Measurements from ENCODE around the gene USP31. TPM values are rescaled to one million over a fixed set of nuclear protein-coding genes. Genes with fewer than 3 reads are reported as not detected.

The USP31 gene
- total RNA-seq, 1 donor from 2014 or later = 8.9 TPM

DNA sequence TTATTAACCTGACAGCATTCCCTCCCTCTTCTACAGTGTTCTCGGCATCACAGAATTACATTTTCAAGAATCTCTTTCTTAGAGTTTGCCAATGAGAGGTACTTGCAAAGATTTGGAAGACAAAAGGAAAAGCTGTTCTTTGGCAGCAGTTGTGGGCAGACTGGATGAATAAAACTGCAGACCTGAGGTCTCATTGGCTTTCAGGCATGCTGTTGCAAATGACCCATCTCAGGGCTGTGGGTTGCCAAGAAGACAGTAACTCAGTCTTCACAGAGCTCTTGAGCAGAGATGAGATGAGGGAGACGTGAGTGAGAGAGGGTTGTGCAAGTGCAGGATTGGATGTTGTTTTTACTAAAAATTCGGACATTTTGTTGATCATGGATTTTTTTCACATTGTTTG lies 11.3 kb upstream of the USP31 start:
- Histone ChIP-seq H3K9ac (ENCODE audit: low read depth in 1 of 3, low read length in 3 of 3) (no peak overlapping the region), H3K27ac (ENCODE audit: low read depth, low read length) (no peak overlapping the region), H3K9me3 (ENCODE audit: control insufficient read depth in 3 of 3, low read length in 3 of 3) (no peaks in the 10 kb centered on the region), H3K4me3 (ENCODE audit: low read length in 3 of 3) (no peak overlapping the region), H3K36me3 (ENCODE audit: control insufficient read depth in 3 of 3, insufficient read depth in 3 of 3, low read length in 3 of 3) (no peaks in the 10 kb centered on the region), H3K4me1 (ENCODE audit: control insufficient read depth in 3 of 3, insufficient read depth in 3 of 3, low read length in 3 of 3) (no peaks in the 10 kb centered on the region), H3K27me3 (ENCODE audit: control insufficient read depth in 3 of 3, insufficient read depth in 3 of 3, low read length in 3 of 3) (peaks cover 0 to 1% (median 0%) of the 10 kb centered on the region in 3 donors)

DNA sequence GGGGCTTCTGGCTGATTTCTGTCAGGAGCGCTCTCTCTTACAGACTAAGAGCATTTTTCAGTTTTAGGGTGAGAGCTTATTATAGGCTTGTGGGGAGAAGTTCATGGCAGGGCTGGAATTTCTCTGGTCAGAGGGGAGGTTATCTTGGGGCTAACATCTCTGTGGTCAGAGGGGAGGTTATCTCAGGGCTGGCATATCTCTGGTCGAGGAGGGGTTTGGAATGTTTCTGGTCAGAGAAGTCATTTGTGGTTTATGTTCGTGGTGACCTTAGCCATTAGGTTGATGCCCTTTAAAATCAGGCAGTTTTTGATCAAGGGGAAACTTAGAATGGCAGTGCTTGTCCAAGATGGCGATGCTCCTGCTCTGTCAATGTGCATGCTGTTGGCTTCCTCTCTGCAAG lies 10.8 kb upstream of the USP31 start:
- no peak overlapping the region for H3K9ac ChIP-seq (ENCODE audit: low read depth in 1 of 3, low read length in 3 of 3)
- H3K4me3 ChIP-seq (ENCODE audit: low read length in 3 of 3) = no peak overlapping the region
- H3K4me1 ChIP-seq (ENCODE audit: control insufficient read depth in 3 of 3, insufficient read depth in 3 of 3, low read length in 3 of 3) = no peaks in the 10 kb centered on the region
- no peaks in the 10 kb centered on the region for H3K9me3 ChIP-seq (ENCODE audit: control insufficient read depth in 3 of 3, low read length in 3 of 3)
- H3K36me3 ChIP-seq (ENCODE audit: control insufficient read depth in 3 of 3, insufficient read depth in 3 of 3, low read length in 3 of 3) = no peaks in the 10 kb centered on the region
- peaks cover 0 to 3% (median 0%) of the 10 kb centered on the region in 3 donors for H3K27me3 ChIP-seq (ENCODE audit: control insufficient read depth in 3 of 3, insufficient read depth in 3 of 3, low read length in 3 of 3)
- H3K27ac ChIP-seq (ENCODE audit: low read depth, low read length) = no peak overlapping the region

DNA sequence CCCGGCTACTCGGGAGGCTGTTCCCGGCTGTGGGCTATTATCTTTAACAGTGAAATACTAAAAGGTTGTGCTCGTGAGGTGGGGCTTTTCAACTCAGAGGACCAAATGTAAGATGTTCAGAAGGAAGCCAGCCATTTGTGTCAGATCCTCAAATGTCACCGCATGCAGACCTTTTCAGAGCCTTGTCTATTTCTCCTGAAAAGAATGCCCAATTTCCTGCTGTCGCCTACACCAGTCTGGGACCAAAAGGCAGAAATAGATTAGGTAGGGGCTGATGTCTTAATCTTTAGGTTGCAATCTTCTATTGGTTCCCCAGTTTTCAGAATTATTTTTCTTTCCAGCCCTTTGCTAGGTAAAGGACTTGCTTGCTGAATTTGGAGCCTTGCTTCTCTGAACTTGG lies 8.9 kb upstream of the USP31 start:
- no peaks in the 10 kb centered on the region for H3K4me1 ChIP-seq (ENCODE audit: control insufficient read depth in 3 of 3, insufficient read depth in 3 of 3, low read length in 3 of 3)
- H3K9ac ChIP-seq (ENCODE audit: low read depth in 1 of 3, low read length in 3 of 3) = no peak overlapping the region
- peaks cover 0 to 3% (median 0%) of the 10 kb centered on the region in 3 donors for H3K27me3 ChIP-seq (ENCODE audit: control insufficient read depth in 3 of 3, insufficient read depth in 3 of 3, low read length in 3 of 3)
- no peak overlapping the region for H3K4me3 ChIP-seq (ENCODE audit: low read length in 3 of 3)
- H3K36me3 ChIP-seq (ENCODE audit: control insufficient read depth in 3 of 3, insufficient read depth in 3 of 3, low read length in 3 of 3) = no peaks in the 10 kb centered on the region
- no peaks in the 10 kb centered on the region for H3K9me3 ChIP-seq (ENCODE audit: control insufficient read depth in 3 of 3, low read length in 3 of 3)
- no peak overlapping the region for H3K27ac ChIP-seq (ENCODE audit: low read depth, low read length)

DNA sequence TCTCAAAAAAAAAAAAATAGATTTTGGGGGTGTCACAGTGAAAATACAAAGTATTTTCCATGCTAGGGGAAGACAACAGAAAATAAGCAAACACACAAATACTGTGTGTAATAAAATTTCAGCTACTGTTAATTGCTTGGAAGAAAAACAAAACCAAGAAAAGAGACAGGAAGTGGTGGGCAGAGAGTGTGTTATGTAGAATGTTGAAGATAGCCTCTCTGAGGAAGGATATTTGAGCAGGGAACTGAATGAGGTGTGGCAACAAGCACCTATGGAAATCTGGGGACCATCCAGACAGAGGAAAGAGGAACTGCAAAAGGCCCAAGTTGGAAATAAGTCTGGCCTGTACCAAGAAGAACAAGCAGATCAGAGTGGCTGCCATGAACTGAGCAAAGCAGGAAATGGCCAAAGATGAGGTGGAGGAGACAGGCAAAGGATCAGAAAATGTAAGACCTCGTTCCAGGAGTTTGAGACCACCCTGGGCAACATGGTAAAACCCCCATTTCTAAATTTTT lies 7.8 kb upstream of the USP31 start:
- Histone ChIP-seq H3K4me3 (ENCODE audit: low read length in 3 of 3) (no peak overlapping the region), H3K36me3 (ENCODE audit: control insufficient read depth in 3 of 3, insufficient read depth in 3 of 3, low read length in 3 of 3) (no peaks in the 10 kb centered on the region), H3K27ac (ENCODE audit: low read depth, low read length) (no peak overlapping the region), H3K9ac (ENCODE audit: low read depth in 1 of 3, low read length in 3 of 3) (no peak overlapping the region), H3K9me3 (ENCODE audit: control insufficient read depth in 3 of 3, low read length in 3 of 3) (no peaks in the 10 kb centered on the region), H3K4me1 (ENCODE audit: control insufficient read depth in 3 of 3, insufficient read depth in 3 of 3, low read length in 3 of 3) (peaks cover 0 to 2% (median 0%) of the 10 kb centered on the region in 3 donors), H3K27me3 (ENCODE audit: control insufficient read depth in 3 of 3, insufficient read depth in 3 of 3, low read length in 3 of 3) (peaks cover 0 to 3% (median 0%) of the 10 kb centered on the region in 3 donors)

DNA sequence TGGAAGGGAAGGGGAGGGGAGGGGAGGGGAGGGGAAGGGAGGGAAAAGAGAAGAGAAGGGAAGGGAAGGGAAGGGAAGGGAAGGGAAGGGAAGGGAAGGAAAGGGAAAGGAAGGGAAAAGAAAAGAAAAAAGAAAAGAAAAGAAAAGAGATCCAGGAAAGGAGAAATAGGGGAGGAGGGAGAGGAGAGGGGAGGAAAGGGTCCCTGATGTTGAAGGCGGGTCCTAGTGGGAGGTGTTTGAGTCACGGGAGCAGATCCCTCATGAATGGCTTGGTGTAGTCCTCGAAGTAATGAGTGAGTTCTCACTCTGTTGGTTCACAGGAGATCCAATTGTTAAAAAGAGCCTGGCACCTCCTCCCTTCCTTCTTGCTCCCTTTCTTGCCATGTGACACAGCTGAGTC lies 6.9 kb upstream of the USP31 start:
- H3K9me3 ChIP-seq (ENCODE audit: control insufficient read depth in 3 of 3, low read length in 3 of 3) = no peaks in the 10 kb centered on the region
- H3K27ac ChIP-seq (ENCODE audit: low read depth, low read length) = no peak overlapping the region
- H3K9ac ChIP-seq (ENCODE audit: low read depth in 1 of 3, low read length in 3 of 3) = no peak overlapping the region
- H3K4me3 ChIP-seq (ENCODE audit: low read length in 3 of 3) = no peak overlapping the region
- no peaks in the 10 kb centered on the region for H3K36me3 ChIP-seq (ENCODE audit: control insufficient read depth in 3 of 3, insufficient read depth in 3 of 3, low read length in 3 of 3)
- H3K27me3 ChIP-seq (ENCODE audit: control insufficient read depth in 3 of 3, insufficient read depth in 3 of 3, low read length in 3 of 3) = peaks cover 0 to 3% (median 0%) of the 10 kb centered on the region in 3 donors
- peaks cover 0 to 2% (median 0%) of the 10 kb centered on the region in 3 donors for H3K4me1 ChIP-seq (ENCODE audit: control insufficient read depth in 3 of 3, insufficient read depth in 3 of 3, low read length in 3 of 3)

- Histone ChIP-seq H3K36me3 (ENCODE audit: control insufficient read depth in 3 of 3, insufficient read depth in 3 of 3, low read length in 3 of 3) (no peaks in the 10 kb centered on the region), H3K9ac (ENCODE audit: low read depth in 1 of 3, low read length in 3 of 3) (no peak overlapping the region), H3K9me3 (ENCODE audit: control insufficient read depth in 3 of 3, low read length in 3 of 3) (no peaks in the 10 kb centered on the region), H3K4me3 (ENCODE audit: low read length in 3 of 3) (no peak overlapping the region), H3K27ac (ENCODE audit: low read depth, low read length) (no peak overlapping the region), H3K4me1 (ENCODE audit: control insufficient read depth in 3 of 3, insufficient read depth in 3 of 3, low read length in 3 of 3) (peaks cover 0 to 2% (median 0%) of the 10 kb centered on the region in 3 donors), H3K27me3 (ENCODE audit: control insufficient read depth in 3 of 3, insufficient read depth in 3 of 3, low read length in 3 of 3) (peaks cover 0 to 3% (median 0%) of the 10 kb centered on the region in 3 donors)
These were observed 6.3 kb upstream of the USP31 start for GRCh38 chr16:23155445-23156049.

DNA sequence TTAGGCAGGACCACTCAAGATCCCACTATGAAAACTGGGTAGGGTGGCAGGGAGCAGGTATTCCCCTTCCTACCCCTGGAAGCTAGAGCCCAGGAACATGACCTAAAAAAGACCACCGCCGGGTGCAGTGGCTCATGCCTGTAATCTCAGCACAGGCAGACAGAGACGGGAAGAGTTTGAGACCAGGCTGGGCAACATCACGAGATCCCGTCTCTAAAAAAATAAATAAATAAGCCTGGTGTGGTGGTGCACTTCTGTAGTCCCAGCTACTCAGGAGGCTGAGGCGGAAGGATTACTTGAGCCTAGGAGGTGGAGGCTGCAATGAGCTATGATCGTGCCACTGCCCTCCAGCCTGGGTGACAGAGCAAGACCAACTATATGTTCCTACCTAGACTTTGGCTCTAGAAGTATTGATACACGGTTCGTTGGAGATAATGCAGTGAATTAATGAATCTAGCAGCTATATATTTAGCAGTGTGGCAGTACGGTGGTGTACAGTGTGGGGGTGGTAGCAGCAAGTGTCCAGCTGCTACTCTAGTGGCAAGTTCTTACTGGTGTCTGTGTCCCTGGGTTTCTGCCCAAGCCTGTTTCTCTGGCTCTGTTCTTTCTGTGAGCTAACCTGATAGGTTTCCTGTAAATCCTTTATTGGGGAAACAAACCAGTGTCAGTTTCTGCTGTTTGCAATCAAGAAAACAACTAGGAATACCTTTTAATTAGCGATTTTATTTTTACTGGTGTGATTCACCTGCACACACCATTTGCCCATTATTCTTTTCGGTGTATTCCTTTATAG lies 3.3 kb upstream of the USP31 start:
- Histone ChIP-seq H3K4me1 (ENCODE audit: control insufficient read depth in 3 of 3, insufficient read depth in 3 of 3, low read length in 3 of 3) (peaks cover 12 to 13% (median 13%) of the 10 kb centered on the region in 3 donors), H3K4me3 (ENCODE audit: low read length in 3 of 3) (no peak overlapping the region), H3K27ac (ENCODE audit: low read depth, low read length) (no peak overlapping the region), H3K27me3 (ENCODE audit: control insufficient read depth in 3 of 3, insufficient read depth in 3 of 3, low read length in 3 of 3) (peaks cover 0 to 3% (median 0%) of the 10 kb centered on the region in 3 donors), H3K9me3 (ENCODE audit: control insufficient read depth in 3 of 3, low read length in 3 of 3) (no peaks in the 10 kb centered on the region), H3K36me3 (ENCODE audit: control insufficient read depth in 3 of 3, insufficient read depth in 3 of 3, low read length in 3 of 3) (no peaks in the 10 kb centered on the region), H3K9ac (ENCODE audit: low read depth in 1 of 3, low read length in 3 of 3) (no peak overlapping the region)

DNA sequence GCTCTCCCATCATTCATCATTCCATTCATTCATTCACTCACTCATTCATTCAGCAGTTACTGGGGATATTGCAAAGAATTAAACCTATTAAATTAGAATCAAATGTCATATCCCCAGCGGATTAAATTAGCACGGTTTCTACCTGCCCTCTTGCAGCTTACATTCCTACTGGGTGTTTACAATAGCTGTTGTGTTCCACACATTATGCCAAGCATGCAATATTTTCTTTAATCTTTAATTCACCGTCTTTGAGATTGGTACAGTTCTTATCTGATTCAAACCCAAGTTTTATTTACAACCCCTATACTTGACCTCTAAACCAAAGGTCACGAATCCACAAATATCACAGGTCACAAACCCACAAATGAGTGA lies 727 bp upstream of the USP31 start:
- H3K36me3 ChIP-seq (ENCODE audit: control insufficient read depth in 3 of 3, insufficient read depth in 3 of 3, low read length in 3 of 3) = no peaks in the 10 kb centered on the region
- H3K9ac ChIP-seq (ENCODE audit: low read depth in 1 of 3, low read length in 3 of 3) = peak overlapping the region; percentile 61 to 83 (median 65)

GRCh38 chr16:23148513-23149266 lies 562 bp downstream of the USP31 start:
- peak overlapping the region; percentile 70 to 81 (median 75) for H3K4me3 ChIP-seq (ENCODE audit: low read length in 3 of 3)
- H3K36me3 ChIP-seq (ENCODE audit: control insufficient read depth in 3 of 3, insufficient read depth in 3 of 3, low read length in 3 of 3) = no peaks in the 10 kb centered on the region
- H3K4me1 ChIP-seq (ENCODE audit: control insufficient read depth in 3 of 3, insufficient read depth in 3 of 3, low read length in 3 of 3) = peaks cover 26 to 36% (median 32%) of the 10 kb centered on the region in 3 donors
- H3K27me3 ChIP-seq (ENCODE audit: control insufficient read depth in 3 of 3, insufficient read depth in 3 of 3, low read length in 3 of 3) = no peaks in the 10 kb centered on the region
- H3K9me3 ChIP-seq (ENCODE audit: control insufficient read depth in 3 of 3, low read length in 3 of 3) = no peaks in the 10 kb centered on the region
- peak overlapping the region; percentile 54 for H3K27ac ChIP-seq (ENCODE audit: low read depth, low read length)
- peak overlapping the region; percentile 63 to 81 (median 68) for H3K9ac ChIP-seq (ENCODE audit: low read depth in 1 of 3, low read length in 3 of 3)

More for the DNA sequence above, 727 bp upstream of the USP31 start:
- Histone ChIP-seq H3K27me3 (ENCODE audit: control insufficient read depth in 3 of 3, insufficient read depth in 3 of 3, low read length in 3 of 3) (no peaks in the 10 kb centered on the region), H3K4me1 (ENCODE audit: control insufficient read depth in 3 of 3, insufficient read depth in 3 of 3, low read length in 3 of 3) (peaks cover 25 to 31% (median 28%) of the 10 kb centered on the region in 3 donors), H3K27ac (ENCODE audit: low read depth, low read length) (no peak overlapping the region), H3K4me3 (ENCODE audit: low read length in 3 of 3) (peak overlapping the region; percentile 92 to 98 (median 95)), H3K9me3 (ENCODE audit: control insufficient read depth in 3 of 3, low read length in 3 of 3) (no peaks in the 10 kb centered on the region)
